ENCODE measurements around the gene LETMD1.

The LETMD1 gene

GRCh38 chr12:51025836-51026638, 22.1 kb upstream of the LETMD1 start, which contains the start of gene SLC11A2:
TSS of gene SLC11A2 (minus strand) at chr12:51026384. CDS start at chr12:51010728, 15,656 bp downstream.
- DNase-seq, result peak; percentile 91

DNA sequence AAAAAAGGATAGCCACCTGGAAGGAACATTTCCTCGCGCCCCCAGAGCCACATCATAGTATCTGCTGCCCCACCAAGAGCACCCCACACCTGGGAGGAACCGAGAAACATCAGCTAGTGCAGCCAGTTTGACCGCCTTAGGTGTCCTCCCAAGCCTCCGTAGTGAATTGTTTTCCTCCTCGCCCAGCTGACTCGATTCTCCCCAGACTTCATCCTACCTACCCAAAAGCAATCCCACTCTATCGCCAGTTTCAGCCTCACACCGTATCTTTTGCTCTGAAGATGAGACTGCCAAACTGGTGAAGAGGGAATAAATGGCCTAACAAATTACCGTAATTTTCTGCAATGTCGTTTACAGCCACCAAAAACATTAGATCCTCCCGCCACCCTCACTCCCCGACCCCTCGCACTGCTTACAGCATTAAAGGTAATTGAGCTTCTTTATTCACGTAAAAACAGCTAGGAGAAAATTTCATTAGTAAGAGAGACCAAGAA, 20.7 kb upstream of the LETMD1 start:
- no peak for DNase-seq

DNA sequence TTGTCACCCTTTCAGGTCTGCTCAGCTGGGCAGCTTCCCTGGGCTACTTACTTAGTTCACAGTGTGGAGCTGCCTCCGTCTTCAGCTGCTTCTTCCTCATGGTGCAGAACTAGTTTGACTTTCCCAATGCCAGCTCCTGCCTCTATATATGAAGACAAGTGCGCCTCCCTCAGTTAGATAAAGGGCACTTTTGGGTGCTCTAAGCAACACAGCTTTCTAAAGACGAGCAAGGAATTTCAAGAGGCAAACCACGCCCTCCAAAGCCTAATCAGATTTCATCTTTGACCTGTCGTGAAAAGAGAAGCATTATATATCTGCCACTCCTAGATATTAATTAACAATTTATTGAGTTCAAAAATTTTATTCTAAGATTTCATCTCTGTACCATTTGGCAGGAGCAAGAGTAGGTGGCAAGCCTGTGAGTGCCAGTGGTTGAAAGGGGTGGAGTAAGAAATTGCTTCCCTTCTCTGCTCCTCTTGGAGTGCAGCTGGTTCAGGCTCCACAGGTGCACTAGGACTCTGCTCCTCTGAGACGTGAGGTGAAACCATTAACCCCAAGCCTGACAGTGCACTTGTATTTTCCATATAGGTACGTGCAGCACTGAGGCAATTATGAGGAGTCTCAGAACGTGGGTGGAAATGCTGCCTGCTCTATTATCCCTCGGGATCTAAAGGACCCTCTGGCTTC, 19.9 kb upstream of the LETMD1 start:
- DNase-seq, result peak; percentile 19

DNA sequence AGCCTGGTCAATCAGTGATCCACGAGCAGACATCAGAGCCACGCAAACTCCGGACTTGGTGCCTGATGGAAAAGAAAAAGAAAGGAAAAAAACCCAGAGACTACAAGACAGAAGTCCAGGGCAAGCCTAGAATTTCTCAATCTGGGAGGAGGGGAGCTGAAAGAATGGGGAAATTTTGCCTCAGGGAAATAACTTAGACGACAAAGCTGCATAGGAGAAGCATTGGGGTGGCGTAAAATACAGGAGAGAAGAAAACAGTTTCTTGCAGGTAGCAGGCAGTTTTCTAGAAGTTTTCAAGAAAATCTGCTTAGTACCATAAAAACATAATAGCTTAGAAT, 19.3 kb upstream of the LETMD1 start:
- no peak for DNase-seq

- DNase-seq, result no peak
Measured at GRCh38 chr12:51033048-51033447, 15.1 kb upstream of the LETMD1 start.

DNA sequence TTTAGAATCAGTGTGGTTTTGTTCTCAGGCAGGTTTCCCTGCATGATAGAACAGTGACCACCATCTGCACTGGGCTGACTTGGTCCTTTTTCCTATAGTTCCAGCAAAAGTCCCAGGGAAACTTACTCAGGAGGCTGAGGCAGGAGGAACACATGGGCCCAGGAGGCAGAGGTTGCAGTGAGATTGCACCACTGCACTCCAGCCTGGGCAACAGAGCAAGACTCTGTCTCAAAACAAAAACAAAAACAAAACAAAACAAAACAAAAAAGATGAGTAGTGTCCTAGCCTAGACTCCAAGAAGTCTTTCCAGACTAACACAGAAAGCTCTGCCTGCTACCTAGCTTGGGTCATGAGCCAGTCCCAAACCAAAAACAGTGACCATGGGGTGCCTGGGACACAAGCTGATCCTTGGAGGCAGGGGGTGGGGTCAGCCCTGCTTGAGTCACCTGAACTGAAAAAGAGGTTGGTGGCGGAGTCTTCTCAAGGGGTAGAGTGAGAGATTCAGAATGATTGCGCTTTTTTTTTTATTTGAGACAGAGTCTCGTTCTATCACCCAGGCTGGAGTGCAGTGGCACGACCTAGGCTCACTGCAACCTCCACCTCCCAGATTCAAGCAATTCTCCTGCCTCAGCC, 14.6 kb upstream of the LETMD1 start:
- DNase-seq, result no peak

GRCh38 chr12:51036279-51036678, 11.8 kb upstream of the LETMD1 start:
- no peak for DNase-seq

DNA sequence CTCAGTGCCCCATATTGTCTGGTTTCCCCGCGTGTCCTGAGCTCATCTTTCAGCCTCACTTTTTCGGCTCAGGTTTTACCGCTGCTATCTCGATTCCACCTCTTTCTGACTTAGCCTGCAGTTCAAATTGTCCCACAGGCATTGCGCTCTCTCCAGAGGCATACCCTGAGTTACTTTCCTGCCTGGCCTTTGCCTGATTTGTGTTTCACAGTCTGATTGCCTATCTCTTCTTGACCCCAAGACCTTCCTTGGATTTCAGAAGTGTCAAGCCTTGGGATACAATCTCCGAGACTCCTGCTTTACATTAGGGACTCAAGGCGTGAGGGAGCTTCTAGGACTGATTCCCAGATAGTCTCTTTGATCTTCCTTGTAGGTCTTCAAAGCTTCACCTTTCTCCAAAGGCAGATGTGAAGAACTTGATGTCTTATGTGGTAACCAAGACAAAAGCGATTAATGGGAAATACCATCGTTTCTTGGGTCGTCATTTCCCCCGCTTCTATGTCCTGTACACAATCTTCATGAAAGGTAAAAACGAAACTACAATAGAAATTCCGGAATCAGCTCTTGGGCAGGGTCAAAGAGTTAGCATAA, 629 bp downstream of the LETMD1 start:
- DNase-seq, result no peak

- DNase-seq, result no peak
Measured at GRCh38 chr12:51049525-51049924, 1.4 kb downstream of the LETMD1 start.

DNA sequence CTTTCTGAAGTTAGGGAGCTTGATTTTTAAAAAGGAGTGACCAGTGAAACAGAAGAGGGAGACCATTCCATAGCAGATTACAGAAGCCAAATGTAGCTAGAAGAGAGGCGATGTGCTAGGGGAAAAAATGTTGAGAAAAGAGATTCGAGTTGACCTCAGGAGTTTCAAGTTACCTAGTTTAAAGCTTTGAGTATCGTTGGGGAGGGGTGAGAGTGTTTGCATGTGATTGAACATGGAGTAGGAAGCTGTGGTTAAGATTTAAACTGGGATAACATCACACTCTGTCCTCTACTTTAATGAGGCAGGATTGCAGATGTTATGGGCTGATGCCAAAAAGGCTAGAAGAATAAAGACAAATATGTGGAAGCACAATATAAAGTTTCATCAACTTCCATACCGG, 3.7 kb downstream of the LETMD1 start:
- DNase-seq, result no peak

DNA sequence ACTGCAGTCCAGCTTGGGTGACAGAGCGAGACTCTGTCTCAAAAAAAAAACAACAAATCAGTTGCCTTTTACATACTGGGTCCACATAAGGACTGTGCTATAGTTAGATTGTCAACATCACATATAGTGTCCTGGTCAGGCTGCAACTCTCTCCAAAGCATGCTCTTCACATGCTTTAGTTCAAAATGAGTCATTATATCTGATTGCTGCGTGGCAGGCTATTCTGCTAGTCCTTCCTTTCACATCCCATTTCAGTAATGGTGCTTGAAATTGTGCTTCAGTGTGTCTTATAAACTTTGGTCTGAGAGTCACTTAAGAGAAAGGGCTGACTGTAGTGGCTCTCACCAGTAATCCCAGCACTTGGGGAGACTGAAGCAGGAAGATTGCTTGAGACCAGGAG, 6.9 kb downstream of the LETMD1 start:
- DNase-seq, result no peak

DNA sequence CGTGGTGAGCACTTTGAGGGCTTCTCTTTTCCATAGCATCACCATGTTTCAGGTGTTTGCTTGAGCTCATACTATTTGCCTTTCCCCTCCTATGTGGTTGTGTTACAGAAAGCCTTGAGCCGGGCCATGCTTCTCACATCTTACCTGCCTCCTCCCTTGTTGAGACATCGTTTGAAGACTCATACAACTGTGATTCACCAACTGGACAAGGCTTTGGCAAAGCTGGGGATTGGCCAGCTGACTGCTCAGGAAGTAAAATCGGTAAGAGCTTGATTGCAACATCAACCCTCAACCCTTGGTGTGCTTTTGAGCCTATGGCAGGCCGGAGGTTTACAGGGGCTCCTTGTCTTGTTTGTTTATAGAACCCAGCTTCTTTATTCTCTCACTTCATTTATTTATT, 8.1 kb downstream of the LETMD1 start:
- DNase-seq, result no peak

GRCh38 chr12:51059086-51059485, 11.0 kb downstream of the LETMD1 start:
- DNase-seq, result no peak

DNA sequence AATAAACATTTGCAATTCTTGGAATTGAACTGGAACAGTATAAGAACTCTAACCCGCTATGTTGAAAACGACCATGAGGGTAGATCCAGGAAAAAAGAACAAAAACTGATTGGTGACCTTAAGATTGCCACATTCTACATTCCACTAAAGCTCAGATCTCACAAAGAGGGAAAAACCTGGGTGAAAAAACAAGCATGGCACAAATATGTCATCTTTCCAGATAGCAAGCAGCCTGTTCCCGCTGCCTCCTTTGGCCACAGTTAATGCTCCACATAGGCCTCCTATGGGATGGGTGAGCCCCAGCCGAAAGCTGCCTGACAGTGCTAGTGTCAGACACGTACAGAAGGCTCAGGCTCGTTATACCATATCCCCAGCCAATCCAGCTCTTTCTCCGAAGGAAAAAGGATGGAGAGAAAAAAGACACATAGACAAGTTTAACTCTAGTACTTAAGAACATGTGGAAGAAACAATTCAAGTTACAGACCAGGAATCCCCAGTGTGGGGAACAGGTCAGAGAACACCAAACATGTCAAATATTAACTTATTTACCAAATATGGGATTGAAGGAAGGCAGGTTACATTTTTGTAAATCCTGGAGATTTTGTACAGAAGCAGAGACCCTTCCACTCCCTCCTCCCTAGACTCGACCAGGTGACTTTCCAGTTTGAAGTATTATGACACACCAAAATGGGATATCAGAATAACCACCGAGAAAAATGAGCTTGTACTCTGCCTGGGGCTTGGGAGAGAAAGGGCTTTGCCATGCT, 14.7 kb downstream of the LETMD1 start:
- DNase-seq, result no peak

GRCh38 chr12:51065530-51065929, 17.4 kb downstream of the LETMD1 start:
- no peak for DNase-seq

GRCh38 chr12:51067229-51067628, 19.1 kb downstream of the LETMD1 start:
- no peak for DNase-seq

DNA sequence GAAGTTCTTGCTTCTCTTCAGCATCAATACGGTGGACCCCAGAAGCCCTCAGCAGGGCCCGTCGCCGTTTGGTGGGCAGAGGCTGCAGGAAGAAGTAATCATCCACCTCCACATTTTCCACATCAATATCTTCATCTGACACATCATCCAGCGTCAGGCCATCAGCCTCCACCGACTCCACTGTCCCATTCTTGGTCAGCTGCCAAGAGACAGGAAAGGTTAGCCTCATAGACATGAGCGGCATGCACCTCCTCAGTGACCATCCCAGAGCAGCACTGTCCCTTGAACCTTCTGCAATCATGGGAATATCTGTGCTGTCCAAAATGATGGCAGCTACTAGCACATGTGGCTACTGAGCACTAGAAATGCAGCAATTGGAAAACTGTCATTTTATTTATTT, 19.6 kb downstream of the LETMD1 start:
- DNase-seq, result no peak

- no peak for DNase-seq
Measured at GRCh38 chr12:51070004-51070403, 21.9 kb downstream of the LETMD1 start.

DNA sequence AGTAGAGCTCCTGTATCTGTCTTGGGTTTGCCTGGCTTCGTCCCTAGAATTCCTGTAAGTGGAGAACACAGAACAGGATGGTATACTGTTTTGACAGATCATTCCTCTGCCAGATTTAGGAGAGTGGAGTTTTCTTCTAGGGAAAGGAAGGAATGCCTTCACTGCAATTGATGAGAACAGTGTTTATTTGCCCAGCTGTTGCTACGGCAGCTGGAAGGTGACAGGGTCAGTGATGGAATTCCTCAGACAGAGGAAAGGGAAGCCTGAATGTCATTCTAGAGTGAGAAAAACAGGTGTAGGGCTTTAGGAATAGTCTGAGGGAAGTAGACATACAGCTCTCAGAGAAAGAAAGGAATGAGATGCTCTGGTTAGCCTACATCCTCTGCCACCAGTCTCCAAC, 23.5 kb downstream of the LETMD1 start:
- no peak for DNase-seq

DNA sequence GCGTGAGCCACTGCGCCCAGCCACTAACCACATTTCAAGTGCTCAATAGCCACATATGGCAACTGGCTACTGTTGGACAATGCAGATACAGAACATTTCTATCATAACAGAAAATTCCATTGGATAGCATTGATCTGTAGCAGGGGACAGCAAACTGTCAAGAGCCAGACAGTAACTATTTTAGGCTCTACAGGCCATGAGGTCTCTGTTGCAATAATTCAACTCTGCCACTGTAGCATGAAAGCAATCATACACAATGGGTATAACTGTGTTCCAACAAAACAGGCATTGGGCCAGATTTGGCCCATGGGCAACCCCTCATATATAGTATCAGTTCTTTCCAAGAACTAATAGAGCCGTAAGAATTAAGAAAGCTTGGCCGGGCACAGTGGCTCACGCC, 27.3 kb downstream of the LETMD1 start:
- DNase-seq, result no peak

GRCh38 chr12:51076236-51076930, 28.3 kb downstream of the LETMD1 start:
- DNase-seq, result no peak

GRCh38 chr12:51077930-51078329, 29.8 kb downstream of the LETMD1 start:
- DNase-seq, result no peak

All from CD4-positive, alpha-beta T cell treated with Interferon gamma for 1 hour (primary cell).